Activated T-cell treated with anti-CD3 and anti-CD28 coated beads, Interleukin-2, amount 50 U/mL, for 1 hour (primary cell): ENCODE measurements around the gene SNU13.
"Not testable (repeated sequence)": the region's sequence is repeated elsewhere in the genome, so short reads cannot be mapped to it uniquely, and the experiment has no call there.

Source experiments
- DNase-seq: peaks from one replicate; pipeline ENCODE4 v3.0.0-alpha.2; 2020

Gene SNU13

GRCh38 chr22:41676134-41676533, 12.5 kb downstream of the SNU13 start:
- DNase-seq = no peak

- no peak for DNase-seq
These were observed 13.8 kb downstream of the SNU13 start for GRCh38 chr22:41674846-41675340.

DNA sequence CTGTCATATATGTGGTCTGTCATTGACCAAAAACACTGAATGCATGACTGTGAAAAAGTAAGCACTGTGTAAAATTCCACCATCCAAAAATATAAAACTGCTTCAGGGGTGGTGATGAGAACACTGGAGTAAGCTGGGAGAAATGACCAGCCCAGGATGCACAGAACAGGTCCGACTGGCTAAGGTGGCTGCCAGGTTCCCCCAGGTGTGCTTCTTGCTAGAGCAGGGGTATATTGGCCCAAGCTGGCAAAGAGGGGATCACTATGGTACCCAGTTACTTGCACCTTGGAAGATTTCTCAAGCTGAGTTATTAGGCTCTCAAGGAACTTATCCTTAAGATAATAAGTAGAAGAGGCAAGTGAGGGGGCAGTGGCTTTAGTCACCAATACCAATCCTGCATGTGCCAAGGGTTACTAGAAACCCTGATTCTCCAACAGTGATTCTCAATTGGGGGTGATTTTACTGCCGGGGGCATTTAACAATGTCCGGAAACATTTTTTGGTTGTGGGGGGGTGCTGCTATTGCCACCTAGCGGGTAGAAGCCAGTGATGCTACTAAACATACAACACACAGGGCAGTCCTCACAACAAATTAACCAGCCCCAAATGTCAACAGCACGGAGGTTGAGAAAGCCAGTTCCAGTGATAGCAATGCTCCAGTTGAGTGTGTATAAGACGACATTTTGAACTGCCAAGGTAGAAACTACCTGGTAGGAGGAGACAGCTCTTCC, 15.7 kb downstream of the SNU13 start:
- no peak for DNase-seq

DNA sequence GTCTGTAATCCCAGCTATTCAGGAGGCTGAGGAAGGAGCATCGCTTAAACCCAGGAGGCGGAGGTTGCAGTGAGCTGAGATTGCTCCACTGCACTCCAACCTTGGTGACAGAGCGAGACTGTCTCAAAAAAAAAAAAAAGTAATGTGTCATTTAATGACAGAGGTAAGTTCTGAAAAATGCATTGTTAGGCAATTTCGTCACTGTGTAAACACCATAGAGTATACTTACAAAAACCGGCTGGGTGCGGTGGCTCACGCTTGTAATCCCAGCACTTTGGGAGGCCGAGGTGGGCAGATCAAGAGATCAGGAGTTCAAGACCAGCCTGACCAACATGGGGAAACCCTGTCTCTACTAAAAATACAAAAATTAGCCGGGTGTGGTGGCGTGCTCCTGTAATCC, 16.6 kb downstream of the SNU13 start:
- not testable (repeated sequence) for DNase-seq

DNA sequence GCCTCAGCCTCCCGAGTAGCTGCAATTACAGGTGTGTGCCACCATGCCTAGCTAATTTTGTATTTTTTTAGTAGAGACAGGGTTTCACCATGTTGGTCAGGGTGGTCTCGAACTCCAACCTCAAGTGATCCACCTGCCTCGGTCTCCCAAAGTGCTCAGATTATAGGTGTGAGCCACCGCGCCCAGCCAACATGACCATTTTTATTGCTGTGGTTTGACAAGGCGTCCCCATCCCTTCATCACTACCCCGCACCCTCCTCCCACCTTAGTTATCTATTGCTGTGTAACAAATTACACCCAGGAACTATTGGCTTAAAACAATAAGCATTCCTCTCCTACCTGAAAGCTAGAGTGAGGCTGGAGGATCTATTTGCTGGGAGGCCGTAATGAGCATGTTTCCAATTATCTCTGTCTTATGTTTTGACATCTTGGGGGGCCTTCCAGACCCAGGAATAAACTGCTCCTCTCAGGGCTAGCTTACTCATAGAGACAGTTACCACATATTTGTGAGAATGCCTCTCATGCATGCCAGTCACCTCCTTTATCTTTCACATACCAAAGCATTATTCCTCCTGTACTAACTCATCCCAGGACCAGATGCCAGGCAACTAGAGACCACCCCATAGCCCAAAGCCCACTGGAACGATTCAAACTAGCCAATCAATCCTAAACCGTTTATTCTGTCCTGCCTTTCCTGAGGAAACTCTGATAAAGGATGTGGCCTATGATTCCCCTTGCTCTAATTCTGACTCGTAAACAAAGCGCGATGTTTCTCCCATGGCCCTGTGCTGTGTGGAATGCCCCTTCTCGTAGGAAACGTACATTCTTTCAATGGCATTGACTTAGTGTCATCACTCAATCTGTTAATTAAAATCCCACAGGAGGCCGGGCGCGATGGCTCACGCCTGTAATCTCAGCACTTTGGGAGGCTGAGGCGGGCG, 19.4 kb downstream of the SNU13 start:
- no peak for DNase-seq

DNA sequence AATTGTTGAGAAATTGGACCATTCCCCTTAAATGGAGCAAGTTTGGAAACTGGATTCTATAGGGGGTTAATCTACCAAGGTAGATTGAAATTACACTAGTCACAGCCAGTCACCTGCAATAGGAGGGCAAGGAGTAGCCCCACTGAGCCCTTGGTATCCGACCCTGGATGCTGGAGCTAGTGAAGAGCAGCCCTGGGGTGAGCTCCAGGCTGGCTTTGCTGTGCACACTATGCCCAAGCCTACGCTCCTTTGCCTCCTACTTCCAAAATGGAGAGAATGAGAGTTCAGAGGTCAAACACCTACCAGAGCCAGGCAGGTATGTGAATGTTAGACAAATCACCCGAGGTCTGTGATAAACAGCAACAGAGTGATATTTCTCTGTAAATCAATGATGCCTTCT, 23.7 kb downstream of the SNU13 start:
- no peak for DNase-seq

- no peak for DNase-seq
These were observed 24.2 kb downstream of the SNU13 start for GRCh38 chr22:41664490-41664889.

- not testable (repeated sequence) for DNase-seq
These were observed 25.1 kb downstream of the SNU13 start for GRCh38 chr22:41663594-41663993.

GRCh38 chr22:41661713-41662112, 27.0 kb downstream of the SNU13 start:
- DNase-seq = no peak

DNA sequence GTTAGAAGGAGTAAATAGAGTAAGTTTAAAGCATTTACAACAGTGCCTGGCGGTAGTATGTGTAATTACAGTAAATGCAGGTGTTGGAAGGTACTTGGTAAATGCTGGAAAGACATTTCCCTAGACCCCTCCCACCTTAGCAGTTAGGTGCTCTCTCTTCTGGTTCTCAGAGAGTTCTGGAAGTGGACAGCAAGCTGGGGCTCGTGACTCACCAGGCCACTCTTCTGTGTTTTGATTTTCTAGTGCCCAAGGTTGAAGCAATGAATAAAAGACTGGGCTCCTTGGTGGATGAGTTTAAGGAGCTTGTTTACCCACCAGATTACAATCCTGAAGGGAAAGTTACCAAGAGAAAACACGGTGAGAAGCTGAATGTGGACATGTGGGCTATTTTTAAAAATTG, 27.6 kb downstream of the SNU13 start:
- DNase-seq = no peak

GRCh38 chr22:41660416-41660815, 28.3 kb downstream of the SNU13 start:
- no peak for DNase-seq

DNA sequence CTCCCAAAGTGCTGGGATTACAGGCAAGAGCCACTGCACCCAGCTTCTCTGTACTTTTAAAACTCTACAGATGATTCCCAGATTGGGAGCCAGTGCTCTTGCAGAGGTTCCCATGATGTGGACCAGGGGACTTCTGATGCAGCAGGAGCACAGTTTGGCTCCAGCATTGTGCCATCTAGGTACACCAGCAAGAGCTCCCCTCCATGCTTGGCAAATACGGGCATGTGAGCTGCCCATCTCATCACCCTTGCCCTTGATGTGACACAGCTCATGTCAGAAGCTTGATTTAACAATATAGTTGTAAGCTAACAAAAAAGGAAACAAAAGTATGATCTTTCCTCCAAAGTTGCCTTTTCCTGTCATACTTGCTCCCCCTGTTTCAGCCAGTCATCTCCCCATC, 28.7 kb downstream of the SNU13 start:
- DNase-seq = no peak

DNA sequence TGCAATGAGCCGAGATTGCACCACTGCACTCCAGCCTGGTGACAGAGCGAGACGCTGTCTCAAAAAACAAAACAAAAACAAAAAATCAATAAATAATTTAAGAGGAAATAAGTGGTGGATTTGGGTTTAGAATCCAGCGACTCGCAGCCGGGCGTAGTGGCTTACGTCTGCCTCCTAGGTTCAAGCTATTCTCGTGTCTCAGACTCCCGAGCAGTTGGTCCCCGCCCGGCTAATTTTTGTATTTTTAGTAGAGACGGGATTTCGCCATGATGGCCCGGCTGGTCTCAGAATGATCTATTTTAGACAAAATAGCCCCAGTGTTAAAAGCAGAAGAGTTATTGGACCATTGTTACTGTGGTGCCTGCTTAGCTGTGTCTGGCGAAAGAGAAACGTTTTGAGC, 29.8 kb downstream of the SNU13 start:
- no peak for DNase-seq

- no peak for DNase-seq
These were observed 31.0 kb downstream of the SNU13 start for GRCh38 chr22:41657709-41658108.

DNA sequence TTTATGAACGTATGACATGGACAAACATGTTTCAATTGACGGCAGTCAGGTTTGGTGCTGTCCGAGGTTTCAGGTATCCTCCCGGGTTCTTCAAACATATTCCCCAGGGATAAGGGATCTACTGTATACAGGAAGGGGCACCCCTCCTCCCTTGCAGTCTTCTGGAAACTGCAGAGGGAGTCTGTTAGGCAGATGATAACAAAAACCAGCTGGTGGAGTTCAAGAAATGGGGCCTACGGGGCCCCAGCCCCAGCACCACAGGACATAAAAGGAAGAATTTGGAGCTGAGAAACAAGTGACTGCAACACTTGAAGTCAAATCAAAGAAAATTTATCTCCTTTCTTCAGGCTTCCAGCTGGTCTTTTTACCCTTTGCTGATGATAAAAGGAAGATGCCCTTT, 32.1 kb downstream of the SNU13 start:
- no peak for DNase-seq

DNA sequence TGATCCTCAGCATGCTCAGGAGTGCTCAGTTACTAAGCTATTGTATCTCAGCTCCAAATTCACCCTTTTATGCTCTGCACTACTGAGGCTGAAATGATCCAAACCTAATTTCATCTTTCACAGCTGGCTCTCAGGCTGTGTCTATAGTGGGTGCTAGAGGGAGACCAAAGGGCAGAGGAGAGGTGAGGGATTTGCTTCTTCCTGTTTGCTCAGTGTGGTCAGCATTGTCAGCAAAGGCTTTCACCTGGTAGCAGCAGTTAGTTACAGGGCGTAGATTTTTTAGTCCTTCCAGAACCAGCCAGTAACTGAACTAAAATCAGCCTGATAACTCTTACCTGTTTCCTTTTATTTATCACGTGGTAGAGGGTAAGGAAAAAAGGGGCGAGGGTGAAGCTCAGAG, 34.3 kb downstream of the SNU13 start:
- DNase-seq = no peak

DNA sequence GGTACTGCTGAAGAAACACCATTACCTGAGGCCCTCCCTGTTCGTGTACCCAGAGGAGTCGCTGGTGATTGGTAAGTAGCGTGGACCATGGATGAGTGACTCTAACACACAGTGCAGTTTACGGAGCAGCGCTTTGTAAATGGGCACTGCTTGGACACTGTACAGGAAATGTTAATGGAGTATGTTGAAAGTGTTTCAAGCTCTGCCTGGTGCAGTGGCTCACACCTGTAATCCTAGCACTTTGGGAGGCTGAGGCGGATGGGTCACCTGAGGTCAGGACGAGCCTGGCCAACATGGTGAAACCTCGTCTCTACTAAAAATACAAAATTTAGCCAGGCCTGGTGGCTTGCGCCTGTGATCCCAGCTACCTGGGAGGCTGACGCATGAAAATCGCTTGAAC, 37.8 kb downstream of the SNU13 start:
- DNase-seq = no peak

GRCh38 chr22:41650229-41650628, 38.4 kb downstream of the SNU13 start:
- no peak for DNase-seq

DNA sequence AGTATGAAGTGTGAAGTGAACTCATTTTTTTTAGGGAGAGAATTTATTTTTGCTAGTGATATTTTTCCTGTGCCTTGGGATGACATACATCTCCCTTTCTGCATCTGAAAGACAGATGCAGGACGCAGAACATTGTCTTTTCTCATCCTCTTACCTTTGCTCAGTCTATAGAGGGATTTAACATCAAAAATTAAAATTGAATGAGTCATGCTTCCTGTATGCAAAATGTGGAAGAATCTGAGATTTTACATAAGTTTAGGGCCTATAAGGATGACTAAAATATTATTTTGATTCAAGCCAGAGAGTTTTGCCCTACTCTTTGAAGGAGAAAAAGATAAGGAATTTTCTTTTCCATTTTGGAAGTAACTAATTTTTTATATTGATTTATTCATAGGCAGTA, 40.2 kb downstream of the SNU13 start:
- no peak for DNase-seq

DNA sequence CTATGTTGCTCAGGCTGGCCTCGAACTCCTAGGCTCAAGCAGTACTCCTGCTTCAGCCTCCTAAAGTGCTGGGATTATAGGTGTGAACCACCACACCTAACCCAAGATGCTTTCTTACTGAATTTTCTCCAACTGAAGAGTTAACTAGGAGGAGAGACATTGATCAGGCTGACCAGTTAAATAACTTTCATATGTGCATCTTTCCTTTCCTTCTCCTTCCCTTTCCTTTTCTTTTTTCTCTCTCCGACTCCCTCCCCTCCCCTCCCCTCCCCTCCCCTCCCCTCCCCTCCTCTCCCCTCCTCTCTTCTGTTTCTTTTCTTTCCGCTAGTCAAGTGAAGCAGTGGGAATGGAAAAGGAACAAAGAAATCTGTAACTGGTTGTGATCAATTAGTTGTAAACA, 40.9 kb downstream of the SNU13 start:
- DNase-seq = no peak

DNA sequence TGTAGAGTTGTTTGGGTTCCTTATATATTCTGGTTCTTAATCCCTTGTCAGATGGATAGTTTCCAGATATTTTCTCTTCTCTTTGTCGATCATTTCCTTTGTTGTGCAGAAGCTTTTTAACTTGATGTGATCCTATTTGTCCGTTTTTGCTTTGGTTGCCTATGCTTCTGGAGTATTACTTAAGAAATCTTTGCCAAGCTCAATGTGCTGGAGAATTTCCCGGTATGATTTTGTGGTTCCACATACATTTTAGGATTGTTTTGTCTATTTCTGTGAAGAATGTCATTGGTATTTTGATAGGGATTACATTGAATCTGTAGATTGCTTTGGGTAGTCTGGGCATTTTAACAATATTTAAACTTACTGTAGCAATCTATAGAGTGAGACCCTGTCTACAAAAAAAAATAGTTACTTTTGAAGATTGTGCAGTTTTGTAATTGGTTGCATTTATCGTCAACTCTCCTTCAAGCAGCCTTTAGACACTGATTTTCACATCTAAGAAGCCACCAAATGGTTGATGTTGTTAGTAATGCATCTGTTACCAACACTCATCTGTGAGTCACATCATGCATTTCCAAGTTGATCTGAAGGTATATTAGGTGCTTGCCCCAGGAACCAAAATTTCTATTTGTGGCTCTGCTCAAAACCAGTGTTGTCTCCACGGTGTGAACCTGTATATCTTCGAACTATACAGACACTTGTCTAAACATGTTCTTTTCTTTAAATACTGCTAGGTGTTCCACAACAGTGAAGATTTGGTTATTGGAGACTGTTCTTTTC, 46.1 kb downstream of the SNU13 start:
- no peak for DNase-seq

- no peak for DNase-seq
These were observed 46.8 kb downstream of the SNU13 start for GRCh38 chr22:41641854-41642253.

DNA sequence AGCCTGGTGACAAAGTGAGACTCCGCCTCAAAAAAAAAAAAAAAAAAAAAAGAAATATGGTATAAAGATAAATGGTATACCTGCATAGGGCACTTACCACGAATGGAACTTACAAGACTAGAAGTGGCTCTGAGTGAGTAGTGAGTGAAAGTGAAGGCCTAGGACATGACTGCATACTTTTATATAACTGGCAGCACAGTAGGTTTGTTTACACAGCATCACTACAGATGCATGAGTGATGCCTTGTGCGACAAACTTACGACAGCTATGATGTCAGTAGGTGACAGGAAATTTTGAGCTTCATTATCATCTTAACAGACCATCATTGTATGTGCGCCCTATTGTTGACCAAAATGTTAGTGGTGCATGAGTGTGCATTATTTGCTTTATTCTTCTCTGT, 49.9 kb downstream of the SNU13 start:
- DNase-seq = no peak
